Erythroblast (primary cell): Measurements from ENCODE around the gene KRT77.

Source experiments
- GATA1 ChIP-seq: IDR thresholded peaks from 2 replicates; pipeline ENCODE4 v1.6.1; 2011; ENCODE audit warnings: low read depth, mild to moderate bottlenecking, control low read depth, low read length, moderate library complexity
- POLR2A ChIP-seq: IDR thresholded peaks from 2 replicates; pipeline ENCODE4 v1.6.1; 2011; ENCODE audit warnings: mild to moderate bottlenecking, low read length

DNA sequence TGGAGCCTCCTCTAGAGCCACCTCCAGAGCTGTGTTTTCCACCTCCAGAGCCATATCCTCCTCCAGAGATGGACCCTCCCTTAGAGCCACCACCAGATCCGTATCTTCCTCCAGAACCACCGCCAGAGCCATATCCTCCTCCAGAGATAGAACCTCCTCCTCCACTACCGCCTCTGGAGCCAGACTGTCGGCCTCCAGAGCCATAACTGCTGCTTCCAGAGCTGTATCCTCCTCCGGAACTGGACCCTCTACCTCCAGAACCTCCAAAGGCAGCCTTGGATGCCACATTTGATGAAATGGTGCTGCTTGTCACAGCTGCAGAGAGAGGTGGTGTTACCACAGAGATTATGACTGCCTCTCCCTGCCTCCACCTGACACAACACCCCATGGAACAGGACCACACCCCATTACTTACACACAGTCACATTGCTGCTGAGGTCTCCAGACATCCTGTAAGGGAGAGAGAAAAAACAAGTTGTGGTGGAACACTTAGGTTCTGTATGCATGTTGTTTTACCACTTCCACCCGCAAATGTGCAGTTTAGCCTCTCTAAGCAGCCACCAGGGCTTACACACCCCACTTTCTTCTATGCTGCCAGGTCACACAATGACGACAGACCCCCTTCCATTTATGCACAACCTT is 58.1 kb downstream of the KRT77 start:
- TF ChIP-seq POLR2A: no peak
- TF ChIP-seq GATA1: no peak
